Subcutaneous adipose tissue (tissue), 4 donors: Measurements from ENCODE around the gene UBE2I. TPM values are rescaled to one million over a fixed set of nuclear protein-coding genes. Genes with fewer than 3 reads are reported as not detected.

Source experiments
- total RNA-seq, 4 donors: library from RNA; depleted of rRNA; stranded (reverse); fragments of >200 nt; gene quantifications; one replicate each; pipeline ENCODE4 v1.1.0, GENCODE V29; 2016
- TF ChIP-seq, protein P1 (sequence below): fragments of 450-650 bp; IDR thresholded peaks from one replicate; pipeline ENCODE4 v1.5.1; 2016; ENCODE audit warnings: low read depth, mild to moderate bottlenecking, control low read depth, antibody characterized with exemption, moderate library complexity

Gene UBE2I
- total RNA-seq, 4 donors from 2014 or later, result 41.1 to 102 (median 55.9) TPM

DNA sequence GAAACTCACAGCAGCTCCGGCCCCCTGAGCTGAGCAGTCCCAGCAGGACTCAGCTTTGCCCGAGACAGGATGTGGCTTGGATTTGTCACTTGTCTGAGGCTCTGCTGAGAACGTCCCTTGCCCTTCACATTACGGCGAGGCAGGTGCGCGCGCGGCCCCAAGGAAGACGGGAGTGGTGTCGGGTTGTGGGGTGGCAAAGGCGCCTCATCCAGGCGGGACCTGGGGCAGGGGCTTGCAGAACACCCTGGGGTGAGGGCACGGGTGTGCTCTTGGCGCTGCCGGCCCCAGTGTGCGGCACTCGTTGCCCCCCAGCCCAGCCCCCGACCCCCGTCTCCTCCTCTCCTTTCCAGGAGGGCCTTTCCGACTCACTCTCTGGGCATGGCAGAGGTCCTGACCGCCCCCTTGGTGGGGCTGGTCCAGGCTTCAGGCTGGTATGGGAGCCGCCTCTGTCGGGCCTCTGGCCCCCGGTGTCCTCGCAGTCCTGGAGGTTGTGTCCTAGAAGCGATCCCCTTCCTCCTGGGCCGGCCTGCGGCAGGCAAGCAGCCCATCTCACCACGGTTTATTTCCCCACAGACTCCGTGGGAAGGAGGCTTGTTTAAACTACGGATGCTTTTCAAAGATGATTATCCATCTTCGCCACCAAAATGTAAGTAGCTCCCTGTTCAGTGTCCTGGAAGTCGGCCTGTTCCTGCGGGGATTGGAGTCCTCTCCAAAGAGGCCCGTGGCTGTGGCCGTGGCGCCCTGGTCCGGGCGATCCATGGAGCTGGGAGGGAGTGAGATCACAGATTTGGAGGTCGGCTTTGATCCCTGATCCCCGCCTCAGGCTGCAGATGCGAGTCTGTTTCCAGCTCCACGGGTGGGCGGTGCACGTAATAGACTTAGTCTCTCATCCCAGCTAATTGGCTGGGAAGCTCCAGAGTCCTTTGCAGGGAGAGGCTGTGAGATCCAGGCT lies 5.9 kb downstream of the UBE2I start:
- TF ChIP-seq, protein P1, sequence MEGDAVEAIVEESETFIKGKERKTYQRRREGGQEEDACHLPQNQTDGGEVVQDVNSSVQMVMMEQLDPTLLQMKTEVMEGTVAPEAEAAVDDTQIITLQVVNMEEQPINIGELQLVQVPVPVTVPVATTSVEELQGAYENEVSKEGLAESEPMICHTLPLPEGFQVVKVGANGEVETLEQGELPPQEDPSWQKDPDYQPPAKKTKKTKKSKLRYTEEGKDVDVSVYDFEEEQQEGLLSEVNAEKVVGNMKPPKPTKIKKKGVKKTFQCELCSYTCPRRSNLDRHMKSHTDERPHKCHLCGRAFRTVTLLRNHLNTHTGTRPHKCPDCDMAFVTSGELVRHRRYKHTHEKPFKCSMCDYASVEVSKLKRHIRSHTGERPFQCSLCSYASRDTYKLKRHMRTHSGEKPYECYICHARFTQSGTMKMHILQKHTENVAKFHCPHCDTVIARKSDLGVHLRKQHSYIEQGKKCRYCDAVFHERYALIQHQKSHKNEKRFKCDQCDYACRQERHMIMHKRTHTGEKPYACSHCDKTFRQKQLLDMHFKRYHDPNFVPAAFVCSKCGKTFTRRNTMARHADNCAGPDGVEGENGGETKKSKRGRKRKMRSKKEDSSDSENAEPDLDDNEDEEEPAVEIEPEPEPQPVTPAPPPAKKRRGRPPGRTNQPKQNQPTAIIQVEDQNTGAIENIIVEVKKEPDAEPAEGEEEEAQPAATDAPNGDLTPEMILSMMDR, result no peak

DNA sequence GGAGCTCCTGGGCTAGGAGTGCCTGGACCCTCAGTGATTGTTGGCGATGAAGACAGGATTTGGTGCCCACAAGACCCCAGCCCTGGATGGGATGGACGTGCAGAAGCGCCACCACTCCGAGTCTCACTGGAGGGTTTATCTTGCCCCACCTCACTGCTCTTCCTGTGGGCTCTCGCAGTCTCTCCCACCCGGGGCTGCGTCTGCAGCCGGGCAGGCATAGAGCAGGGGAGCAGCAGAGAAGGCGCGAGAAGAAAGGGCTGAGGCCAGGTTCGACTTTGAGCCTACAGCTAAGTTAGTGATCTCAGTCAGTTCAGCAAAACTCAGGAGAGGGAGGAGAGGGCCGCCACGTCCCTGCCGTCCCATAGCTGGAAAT lies 6.6 kb downstream of the UBE2I start:
- TF ChIP-seq, protein P1, result no peak

DNA sequence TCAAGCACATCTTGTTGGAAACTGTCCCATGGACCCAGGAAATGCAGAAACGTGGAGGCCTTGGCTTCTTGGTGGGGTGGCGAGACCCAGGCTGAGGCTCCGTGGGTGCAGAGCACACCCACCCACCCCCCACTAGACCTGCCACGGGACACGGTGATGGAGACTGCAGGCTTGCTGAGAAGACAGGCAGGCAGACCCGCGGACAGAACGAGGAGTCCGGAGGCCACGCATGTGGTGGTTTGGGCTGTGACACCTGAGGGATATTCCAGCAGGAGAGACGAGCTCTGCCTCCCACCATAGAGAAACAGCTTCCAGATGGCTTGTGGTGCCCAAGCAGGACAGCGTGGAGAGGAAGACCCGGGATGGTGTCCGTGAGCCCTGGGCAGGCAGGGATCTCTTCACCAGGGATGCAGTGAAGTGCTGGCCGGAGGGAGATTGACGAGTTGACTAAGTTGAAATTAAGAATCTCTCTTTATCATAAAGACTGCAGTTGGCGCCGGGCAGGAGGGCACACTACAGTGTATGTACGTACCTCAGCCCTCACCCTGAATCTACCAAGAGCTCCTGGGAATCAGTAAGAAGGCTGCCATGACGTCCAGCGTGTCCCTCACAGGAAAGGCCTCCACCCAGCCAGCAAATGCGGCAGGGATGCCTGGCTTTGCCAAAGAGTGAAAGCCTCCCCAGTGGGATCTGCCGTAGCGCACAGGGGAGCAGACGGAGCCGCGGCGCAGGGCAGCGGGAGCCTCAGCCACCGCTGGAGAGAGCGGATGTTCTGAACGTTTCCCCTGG lies 8.2 kb downstream of the UBE2I start:
- TF ChIP-seq, protein P1, result no peak

DNA sequence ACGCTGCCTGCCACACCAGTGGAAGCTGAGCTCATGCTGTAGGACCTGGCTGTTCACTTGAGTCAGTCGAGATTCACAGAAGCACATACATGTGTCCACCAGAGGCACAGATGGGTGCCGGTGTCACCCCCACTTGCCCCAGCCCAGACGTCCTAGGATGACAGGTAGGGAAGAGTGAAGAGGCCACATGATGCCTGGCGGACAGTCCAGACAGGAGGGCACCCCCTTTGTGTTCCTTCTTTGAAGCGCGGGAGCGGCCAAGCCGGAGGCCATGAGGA lies 8.8 kb downstream of the UBE2I start:
- TF ChIP-seq, protein P1, result no peak

DNA sequence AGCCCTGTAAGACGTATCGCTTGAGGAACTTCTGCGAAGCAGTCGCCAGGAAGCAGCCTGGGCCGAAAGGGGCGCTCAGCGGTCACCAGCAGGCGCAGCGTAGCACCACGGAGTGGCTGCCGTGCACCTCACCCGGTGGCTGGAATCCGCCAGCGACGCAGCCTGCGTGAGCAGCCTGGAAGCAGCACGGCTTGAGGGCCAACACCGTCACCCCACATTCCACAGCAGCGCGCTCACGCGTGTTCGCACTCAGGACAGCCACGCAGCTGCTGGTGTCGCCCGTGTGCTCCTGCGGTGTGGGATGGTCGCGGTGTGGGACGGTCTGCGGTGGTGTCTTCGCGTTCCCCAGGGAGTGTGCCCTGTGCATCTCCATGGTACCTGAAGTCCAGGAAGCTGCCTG lies 9.6 kb downstream of the UBE2I start:
- TF ChIP-seq, protein P1, result no peak

DNA sequence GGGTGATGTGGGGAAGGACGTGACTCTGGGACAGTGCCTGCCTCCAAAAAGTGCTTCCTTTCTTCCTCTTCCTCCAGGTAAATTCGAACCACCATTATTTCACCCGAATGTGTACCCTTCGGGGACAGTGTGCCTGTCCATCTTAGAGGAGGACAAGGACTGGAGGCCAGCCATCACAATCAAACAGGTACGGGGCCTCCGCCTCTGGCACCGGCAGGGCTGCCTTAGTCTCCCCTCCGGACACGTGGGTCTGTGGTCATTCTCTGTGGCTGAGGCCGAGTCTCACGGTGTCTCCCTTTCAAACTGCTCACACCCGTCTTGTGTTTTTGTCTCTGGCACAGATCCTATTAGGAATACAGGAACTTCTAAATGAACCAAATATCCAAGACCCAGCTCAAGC lies 10.7 kb downstream of the UBE2I start:
- TF ChIP-seq, protein P1, result no peak

DNA sequence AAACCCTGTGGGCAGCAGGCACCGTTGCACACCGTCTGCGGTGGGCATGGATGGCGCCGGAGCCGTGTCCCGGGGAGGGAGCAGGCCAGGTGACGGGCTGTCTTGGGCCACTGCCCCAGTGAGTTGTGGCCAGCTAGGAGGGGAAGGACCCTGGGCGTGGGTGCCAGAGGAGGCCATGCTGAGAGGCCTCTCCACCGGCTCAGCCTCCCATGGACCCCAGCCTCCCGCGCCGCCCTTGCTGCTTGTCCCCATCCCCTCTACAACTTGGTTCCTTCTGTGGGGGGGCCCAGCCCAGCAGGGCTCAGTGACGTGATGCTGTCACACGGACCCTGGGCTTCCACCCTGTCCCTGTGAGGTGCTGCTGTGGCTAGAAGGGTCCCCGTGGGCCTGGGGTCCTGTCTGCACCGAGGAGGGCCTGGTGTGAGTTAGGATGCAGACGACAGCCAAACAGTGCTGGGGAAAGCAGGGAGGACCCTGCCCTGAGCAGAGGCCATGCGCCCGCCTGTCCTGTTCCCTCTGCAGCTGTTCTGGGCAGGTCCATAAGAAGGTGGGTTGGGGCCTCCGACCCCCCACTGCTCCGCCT lies 11.3 kb downstream of the UBE2I start:
- TF ChIP-seq, protein P1, result no peak
